HG03280 (cell line): ENCODE results near the gene GINS1.
"Not testable (repeated sequence)": the region's sequence is repeated elsewhere in the genome, so short reads cannot be mapped to it uniquely, and the experiment has no call there.

Experiments used
- ATAC-seq: cut with Tn5 transposase; IDR thresholded peaks from one replicate; pipeline ENCODE4 v1.9.1; 2021; ENCODE audit warnings: mild to moderate bottlenecking, moderate library complexity; ENCODE audit not compliant: unreplicated experiment

The GINS1 gene

DNA sequence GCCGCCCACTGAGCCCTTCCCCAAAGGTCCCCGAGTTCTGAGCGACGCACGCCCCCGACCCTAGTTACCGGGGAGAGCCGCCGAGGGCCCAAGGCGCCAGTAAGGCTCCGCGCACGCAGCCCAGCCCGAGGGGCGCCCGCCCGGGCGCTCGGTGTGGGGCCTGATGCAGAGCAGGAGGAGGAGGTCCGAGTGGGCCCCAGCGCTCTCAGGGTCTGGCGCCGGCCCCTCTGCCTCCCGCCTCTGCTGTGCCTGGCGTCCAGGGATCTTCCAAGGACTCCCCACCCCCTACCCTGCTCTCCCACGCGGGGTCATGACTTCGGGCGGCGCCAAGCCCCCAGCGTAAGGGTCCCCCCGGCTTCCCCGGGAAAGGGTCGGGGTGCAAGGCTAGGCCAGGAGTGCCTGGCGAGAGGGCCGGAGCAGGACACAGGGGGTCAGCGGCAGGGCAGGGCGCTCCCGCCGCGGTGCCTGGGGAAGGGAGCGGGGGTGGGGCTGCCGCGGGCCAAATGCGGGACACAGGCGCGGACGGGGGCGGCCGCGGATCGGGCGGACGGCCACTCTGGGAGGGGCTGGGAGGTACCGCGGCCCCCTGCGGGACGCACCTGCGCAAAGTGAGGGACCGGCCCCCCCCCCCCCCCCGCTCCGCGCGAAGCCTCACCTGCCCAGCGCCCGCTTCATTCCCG is 17.5 kb upstream of the GINS1 start:
- ATAC-seq = peak; percentile 26

DNA sequence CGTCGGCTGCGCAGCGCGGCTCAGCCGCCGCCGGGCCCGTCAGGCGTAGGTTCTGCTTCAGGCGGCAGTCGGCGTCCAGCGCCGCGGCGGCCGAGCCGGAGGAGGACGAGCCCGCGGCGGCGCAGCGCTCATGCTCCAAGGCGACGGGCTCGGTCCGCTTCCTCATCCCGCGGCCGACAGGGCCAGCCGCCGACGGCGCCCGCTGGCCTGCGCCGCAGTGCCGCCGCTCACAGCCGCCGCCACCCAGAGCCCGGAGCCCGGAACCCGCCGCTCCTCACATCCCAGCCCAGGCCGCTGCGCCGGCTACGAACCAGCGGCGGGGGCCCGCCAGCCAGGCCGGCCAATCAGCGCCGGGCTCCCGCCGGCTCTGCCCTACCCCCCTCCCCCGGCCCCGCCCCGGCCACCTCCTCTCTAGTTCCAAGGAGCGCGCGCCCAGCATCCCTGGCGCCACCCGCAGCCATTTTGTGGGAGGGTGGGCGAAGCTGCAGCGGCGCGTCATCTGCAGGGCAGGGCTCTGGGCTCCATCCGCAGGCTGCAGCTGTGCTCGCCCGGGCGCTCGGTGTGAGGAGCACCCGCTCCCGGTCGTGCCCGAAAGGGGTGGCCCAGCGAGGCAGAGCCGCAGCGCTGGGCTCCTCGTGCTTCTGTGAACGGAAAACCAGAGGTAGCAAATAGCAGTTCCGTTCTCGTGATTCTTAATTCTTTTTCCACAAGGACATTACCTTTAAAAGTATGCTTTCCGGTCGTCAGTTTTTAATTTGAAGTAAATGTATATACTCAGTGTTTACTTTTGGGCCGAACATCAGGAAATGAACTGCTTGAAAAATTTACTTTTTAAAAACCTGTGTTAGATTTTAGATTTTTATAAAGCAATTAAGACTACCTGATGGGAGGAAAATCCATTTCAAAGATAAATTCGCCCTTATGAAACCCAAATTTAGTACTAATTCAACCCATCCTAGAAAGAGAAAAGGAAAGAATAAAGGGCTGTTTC is 16.6 kb upstream of the GINS1 start, which contains the start of gene ABHD12:
Gene ABHD12, minus strand, starts transcription at position 298 of the 991 bp plus-strand sequence. Its CDS starts 132 bp downstream, at position 166.
- peak; percentile 88 for ATAC-seq

DNA sequence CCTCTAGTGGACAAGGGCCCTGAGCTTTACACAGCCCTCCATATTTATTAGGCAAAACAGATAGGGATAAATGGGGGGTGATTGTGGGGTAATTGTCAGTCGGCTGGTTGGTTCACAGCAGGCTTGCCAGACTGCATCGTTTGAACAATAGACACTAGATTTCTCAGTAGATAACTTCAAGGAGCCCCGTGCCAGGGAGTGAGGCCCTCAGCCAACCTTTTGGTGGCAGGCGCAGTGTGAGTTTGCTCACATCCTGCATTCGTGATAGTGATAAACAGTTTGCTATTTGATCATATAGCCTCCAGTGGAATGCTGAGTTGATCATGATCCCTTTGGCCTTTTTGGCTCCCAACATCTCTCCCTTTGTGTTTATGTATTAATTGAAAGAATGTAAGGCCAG is 13.2 kb upstream of the GINS1 start:
- no peak for ATAC-seq

DNA sequence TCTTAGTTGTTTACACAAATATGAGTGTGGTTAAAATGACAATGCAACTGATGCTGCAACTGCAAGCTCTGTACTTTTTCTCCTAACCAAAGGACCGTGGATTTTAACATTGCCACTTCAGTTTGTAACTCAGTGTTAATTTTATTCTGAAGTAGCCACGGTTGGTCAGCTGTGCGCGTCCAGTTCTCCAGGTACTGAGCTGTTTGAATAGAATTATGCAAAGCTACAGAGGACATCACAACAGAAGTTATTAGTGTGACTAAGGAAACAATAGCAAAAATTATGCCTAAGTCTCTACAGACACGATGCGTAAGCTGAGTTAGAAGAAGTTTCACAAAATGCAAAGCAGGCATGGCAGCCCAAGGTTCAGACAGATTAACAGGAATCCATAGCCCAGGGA is 12.5 kb upstream of the GINS1 start:
- ATAC-seq = no peak

DNA sequence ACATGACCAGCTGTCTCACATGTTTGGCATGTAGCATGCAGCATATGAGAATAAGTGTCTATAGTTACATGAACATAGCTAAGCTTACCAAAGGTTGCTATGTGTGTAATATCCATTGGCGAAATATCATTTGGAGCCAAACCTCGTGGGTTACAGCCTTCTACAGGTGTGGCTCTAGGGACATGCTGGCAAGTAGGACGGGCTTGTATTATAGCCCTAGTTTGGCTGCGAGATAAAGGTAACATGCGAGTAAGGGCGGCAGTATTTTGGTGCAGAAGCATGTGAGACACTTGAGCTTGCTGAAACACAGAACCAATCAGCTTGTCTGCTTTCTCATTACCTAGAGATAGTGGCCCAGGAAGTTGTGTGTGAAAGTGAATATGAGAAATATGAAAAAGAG is 10.4 kb upstream of the GINS1 start:
- ATAC-seq = no peak

DNA sequence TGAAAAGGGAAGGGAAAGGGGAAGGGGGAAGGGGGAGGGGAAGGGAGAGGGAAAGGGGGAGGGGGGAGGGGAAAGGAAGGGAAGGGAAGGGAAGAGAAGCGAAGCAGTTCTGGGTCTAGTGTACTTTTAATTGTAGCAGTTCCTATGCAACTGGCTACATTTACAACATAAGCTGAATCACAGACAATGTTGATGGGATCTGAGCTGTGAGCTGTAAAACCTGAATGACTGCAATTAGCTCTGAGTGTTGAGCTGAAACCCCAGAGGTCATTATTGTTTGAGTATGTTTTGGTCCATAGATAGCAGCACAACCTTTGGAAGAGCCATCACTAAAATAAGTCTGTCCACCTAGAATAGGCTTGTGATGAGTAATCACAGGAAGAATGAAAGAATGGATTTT is 9.7 kb upstream of the GINS1 start:
- no peak for ATAC-seq

DNA sequence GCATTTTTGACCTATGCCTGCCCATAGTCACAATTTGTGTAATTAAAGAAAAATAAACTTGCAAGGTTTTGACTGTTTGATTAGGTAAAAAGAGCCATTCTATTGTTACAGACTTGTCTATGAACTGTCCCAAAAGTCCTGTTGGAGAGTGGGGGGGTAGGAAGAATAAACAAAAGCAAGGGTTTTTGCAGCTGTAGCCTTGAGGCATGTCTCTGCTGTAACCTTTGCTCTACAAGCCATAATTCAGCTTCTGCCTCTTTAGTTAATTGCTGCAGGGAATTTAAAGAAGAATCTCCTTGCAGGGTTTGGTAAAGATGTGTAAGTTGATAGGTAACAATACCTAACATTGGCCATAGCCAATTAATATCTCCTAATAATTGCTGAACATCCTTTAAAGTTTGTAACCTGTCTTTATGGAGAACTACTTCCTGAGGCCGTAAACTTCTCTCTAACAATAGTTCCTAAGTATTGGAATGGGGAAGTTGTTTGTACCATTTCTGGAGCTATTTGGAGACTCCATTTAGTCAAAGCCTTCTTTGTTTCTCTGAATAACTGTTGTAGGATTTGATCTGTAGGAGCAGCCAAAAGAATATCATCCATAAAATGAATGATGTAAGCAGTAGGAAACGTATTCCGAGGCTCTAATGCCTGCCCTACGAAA is 9.0 kb upstream of the GINS1 start:
- no peak for ATAC-seq

DNA sequence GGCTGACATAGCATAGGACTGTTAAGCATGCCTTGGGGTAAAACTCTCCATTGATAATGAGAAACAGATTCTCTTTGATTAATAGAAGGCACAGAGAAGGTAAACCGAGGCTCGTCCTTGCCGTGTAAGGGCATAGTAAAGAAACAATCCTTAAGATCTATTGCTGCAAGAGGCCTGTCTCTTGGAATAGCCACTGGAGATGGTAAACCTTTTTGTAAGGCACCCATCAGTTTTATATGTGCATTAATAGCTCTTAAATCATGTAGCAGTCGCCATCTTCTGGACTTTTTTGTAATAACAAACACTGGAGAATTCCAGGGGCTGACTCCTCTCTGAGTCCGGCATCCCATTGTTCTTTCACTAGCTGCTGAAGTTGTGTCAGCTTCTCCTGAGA is 8.4 kb upstream of the GINS1 start:
- peak; percentile 50 for ATAC-seq

DNA sequence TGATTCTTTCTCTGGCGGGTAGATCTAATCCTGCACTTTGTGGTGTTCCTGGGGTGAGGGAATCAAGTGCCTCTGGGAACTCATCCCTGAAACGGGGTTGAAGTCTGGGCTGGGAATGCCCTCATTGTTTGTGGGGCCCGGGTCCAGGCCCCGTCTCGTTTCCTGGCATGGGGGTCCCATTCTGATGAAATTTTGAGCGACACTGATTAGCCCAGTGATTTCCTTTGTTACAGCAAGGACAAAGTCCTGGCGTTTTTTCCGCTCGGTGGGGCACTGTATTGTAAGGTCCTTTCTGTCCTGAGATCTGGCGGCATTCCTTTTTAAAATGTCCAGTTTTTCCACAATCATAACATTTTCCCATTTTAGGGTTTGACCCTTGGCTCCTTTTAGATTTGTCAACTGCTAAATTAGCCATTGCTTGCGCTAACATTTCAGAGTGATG is 7.2 kb upstream of the GINS1 start:
- ATAC-seq = not testable (repeated sequence)

DNA sequence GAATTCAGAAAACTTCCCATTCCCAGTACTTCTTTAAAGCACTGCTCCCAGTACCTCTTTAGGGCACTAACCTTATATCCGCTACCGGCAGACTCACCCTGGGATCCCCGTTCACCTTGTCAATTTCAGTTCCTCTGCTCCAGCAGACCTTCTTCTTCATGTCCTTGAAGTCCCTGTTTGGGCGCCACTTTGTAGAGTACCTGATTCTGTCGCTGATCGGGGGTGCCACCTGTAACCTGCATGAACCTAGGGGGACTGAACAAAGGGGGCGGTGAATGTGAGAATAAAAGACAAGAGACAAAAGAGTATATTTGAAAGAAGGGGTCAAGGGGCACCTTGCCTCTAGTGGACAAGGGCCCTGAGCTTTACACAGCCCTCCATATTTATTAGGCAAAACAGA is 4.9 kb upstream of the GINS1 start:
- no peak for ATAC-seq

DNA sequence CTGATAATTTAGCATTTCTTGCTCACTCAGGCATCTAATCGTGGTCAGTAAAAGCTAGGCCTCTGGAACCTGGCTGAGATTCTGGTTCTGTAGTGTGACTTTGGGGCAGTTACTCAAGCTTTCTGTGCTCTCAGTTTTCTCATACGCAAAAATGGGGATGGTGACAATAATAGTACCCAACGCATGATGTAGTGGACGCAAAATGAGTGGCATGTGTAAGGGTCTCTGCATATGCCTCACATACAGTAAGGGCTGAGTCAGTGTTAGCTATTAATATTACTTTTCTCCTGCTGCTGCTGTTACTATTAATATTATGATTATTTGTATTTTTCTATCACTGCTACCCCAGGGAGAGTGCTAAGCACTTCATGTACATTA is 686 bp downstream of the GINS1 start:
- no peak for ATAC-seq

DNA sequence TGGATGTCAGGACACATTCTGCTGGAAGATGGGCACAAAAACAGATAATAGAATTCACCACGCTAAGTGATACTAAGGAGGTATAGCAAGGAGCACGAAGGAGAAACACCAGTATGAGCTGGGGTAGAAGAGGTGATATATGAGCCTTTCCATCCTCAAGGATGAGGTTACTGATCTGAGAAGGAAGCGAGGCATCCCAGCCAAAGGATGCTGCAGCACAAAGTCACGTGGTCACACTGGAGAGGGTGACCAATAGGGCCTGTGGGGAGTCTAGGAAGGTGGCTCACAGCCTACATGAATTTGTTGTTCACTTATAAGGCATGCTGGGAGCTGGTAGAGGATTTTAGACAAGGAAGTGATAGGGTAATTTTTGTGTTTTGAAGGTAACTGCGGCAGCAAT is 1.4 kb downstream of the GINS1 start:
- no peak for ATAC-seq

DNA sequence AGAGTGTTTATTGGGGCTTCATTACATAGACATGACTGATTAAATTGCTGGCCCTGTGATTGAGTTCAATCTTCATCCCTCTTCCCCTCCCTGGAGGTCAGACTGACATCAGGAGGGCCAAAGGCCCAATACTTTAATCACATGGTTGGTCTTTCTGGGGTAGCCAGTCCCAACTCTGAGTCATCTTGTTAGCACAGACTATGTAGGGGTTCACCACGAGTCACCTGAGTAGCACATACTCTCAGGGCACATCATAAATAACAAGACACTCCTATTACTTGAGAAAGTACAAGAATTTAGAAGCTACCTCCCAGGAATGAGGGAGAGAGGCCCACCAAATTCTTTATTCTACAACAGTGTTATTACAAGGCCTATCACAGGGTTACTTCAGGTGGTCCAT is 11.3 kb downstream of the GINS1 start:
- ATAC-seq = no peak

DNA sequence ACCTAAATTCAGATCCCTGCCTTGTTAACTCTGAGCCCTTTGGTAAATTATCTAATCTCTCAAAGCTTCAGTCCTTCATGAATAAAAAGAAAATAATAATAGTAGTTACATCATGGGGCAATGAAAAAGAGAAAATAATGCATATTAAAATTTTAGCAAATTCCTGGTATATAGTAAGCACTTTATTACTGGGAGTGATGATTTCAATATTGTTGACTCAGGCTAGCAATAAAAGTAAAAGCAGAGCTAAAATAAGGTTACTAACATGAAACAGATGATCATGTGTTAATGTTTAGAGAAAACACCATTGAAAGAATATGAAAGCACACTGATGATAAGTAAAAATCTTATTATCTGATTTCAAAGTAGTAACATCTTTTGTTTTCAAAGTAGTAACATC is 13.6 kb downstream of the GINS1 start:
- no peak for ATAC-seq

DNA sequence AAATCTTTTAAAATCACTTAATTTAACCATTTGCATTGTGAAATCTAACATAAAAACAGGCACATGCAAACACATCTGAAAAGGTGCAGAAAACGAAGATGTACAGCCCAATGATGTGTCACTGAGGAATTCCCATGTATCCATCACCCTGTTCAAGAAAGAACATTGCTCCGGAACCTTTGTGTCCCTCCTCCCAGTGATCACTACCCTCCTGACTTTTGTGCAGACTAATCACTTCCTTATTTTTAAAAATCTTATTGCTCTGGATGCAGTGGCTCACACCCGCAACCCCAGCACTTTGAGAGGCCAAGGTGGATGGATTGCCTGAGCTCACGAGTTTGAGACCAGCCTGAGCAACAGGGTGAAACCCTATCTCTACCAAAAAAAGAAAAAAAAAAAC is 14.6 kb downstream of the GINS1 start:
- no peak for ATAC-seq

DNA sequence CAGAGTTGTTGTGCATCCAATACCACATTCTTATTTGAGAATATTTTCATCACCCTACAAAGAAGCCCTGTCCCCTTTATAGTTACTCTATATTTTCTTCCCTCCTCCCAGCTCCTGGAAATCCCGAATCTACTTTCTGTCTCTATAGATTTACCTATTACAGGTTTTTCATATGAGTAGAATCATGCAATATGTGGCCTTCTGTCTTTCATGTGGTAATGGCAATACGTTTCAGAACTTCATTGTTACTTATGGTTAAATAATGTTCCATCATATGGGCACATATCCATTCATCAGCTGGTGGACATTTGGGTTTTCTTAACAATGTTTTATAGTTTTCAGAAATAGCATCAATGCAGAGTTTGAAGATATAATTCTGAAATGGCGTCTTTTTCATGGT is 17.1 kb downstream of the GINS1 start:
- ATAC-seq = no peak

DNA sequence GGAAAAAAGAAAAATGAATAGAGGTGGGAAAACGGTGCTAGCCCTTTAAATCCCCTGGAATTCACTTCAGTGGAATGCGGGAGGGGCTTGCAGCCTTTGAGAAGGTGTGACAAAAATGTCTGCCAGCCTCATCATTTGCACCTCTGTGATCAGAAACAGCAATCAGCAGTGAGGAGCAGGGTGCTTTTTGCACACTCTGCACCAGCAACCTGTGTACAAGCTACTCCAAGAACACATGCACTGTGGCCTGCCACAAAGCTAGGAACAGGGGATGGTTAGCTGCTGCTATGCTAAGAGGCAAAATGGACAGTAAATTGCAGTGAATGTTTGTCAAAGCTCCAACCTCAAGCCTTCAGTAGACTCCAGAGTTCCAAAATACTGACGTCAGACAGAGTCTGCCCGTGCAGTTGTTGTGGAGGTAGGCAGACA is 29.7 kb downstream of the GINS1 start:
- no peak for ATAC-seq

DNA sequence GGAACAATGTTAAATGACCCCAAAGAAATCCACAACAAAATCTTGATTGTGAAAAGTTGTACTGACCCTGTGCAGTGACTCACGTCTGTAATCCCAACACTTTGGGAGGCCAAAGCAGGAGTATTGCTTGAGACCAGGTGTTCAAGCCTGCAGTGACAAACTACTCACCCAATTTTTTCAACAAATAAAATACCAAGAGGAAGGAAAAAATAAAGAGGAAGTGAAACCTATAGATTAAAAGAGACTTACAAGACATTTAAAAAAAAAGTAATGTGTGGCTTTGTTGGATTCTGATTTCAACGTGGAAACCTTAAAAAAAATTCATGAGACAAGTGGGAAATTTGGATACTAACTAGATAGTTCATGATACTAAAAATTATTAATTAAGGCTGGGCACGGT is 31.9 kb downstream of the GINS1 start:
- no peak for ATAC-seq

DNA sequence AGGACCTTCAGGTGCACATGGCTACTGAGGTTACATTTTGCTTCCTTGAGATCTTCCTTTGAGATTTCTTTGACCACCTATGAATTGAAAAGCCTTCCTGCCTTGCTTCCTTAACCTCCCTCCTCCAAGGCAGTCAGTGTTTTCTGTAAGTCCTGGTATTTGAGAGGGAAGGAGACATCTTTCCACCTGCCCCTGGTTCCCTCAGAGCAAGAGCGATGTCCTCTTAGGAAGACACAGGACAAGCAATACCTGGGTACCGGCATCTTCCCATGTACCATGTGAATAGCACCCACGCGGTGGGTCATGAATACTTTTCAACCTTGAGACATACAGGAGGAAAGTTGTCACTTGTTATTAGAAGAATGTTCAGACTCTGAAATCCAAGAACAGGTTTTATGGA is 37.1 kb downstream of the GINS1 start:
- ATAC-seq = no peak

DNA sequence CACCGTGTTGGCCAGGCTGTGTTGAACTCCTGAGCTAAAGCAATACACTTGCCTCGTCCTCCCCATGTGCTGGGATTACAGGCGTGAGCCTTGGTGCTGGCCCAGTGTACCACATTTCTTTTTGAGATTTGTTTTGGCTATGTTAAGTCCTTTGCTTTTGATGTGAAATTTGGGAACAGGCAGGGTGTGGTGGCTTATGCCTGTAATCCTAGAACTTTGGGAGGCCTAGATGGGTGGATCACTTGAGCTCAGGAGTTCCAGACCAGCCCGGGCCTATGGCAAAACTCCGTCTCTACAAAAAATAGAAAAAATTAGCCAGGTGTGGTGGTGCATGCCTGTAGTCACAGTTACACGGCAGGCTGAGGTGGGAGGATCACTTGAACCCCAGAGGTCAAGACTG is 40.2 kb downstream of the GINS1 start:
- ATAC-seq = no peak

DNA sequence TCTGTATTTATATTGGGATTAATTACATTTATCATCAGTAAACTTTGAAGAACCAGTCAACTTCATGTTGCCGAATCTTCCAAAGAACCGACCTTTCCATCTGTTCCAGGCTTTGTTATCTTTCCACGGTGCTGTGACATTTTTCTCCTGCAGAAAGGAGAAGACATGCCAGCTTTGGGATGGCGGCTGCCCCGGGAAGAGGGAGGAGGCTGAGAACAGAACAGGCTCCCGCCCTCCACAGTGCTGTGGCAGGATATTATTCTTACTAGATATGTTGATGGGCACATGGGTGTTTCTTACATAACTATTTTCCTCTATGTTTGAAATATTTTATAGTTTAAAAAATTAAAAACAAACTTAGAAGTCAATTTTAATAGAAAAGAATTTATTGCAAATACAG is 44.9 kb downstream of the GINS1 start:
- ATAC-seq = no peak
